NCI-H128 (cell line): ENCODE results near the gene RHOD.

Source experiments
- DNase-seq: peaks from one replicate; lab custom pipeline; 2025; ENCODE audit not compliant: unreplicated experiment; lab: John Stamatoyannopoulos, UW

RHOD gene

DNA sequence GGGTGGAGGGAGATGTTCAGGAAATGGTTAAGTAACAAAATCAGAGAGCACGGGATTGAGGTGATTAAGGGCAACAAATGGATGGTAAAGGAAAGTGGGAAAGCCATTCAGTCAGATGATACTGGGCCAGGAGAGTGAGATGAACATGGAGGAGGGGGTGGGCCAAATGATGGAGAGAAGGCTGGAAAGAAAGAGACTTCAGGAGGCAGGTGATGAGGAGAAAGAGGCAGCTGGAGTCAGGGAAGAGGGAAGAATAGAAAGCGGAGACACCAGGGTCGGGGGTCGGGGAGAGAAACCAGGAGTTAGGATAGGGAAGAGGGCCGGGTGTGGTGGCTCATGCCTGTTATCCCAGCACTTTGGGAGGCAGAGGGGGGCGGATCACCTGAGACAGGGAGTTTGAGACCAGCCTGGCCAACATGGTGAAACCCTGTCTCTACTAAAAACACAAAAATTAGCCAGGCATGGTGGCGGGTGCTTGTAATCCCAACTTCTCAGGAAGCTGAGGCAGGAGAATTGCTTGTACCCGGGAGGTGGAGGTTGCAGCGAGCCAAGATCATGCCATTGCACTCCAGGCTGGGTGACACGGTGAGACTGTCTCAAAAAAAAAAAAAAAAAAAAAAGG lies 57.7 kb downstream of the RHOD start:
- no peak for DNase-seq

DNA sequence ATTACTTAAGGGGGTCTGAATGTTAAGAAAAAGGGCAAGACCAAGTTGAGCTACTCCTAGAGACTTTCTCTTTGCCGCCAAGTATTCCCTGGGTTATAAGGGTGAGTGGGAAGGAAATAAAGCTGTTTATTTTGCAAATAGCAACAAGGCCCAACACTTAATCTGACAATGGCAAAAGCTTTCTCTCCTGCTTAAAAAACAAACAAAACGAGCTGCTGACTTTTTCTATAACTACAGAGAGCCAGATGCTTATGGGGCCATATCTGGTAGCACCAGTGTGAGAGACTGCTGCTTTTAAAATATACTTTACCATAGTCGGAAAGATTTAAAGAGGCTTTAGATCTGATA lies 60.1 kb downstream of the RHOD start:
- no peak for DNase-seq

DNA sequence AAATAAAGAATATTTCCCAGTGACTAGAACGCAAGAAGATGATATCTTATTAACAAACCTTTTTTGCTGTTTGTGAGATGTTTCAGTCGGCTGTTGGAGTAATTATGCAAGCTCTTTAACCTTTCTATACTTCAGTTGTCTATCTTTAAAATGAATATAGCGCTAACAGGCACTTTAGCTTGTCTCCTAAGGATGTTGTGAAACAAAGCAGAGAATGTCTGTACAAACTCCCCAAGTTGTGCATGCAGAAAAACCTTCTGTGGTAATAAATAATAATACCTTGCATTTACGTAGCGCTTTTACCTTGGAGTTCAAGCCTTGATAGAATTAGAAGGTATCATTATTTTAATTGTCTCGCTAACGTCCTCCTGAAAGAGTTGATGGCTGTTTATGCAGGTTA lies 60.5 kb downstream of the RHOD start:
- no peak for DNase-seq

DNA sequence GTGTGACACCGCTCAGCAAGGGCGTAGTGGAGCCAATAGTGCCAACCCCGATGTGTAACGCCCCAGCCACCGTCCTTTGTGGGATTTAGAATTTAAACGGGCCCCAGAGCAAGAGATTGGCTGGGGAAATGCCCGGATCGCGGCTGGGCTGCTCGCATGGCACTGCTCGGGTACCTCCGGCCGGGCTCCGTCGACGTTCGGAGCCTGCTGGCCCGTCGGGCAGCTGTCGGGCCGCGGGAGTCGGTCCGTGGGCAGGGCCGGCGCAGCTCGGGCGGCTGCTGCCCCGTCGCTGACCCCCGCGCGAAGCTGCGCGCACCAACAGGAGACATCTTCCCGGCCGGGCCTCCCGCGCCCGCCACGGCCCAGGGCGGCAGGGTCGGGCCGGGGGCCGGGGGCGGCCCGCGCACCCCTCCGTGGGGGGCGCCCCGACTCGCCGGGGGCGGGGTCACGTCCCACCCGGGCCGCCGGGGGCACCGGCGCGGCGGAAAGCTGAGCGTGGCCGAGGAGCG lies 61.1 kb downstream of the RHOD start:
- DNase-seq, result no peak

DNA sequence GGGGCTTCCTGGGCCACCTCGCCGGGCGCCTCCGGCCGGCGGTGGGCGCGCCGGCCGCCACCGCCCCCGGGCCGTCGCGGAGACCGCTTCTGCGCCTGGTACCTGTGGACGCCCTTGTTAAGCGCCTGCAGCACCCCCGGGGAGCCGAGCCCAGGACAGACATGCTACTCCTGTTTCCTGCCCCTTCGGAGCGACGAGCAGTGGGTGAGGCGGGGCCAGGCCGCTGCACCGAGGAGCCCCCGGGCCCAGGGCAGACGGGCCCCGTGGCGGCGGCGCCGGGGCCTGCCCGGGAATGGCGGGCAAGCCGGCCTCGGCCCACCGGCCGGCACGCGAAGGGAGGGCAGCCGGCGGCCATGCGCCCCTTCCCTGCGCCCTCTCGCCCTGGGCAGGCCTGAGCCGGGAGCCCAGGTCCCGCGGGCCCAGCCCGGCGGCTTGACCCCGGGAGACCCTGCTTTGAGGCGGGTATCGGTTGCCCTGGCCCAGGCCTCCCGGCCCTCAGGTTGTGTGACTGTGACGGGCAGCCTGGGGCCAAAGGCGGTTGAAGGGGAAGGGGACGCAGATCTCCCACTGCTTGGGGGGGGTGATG lies 61.6 kb downstream of the RHOD start:
- no peak for DNase-seq

DNA sequence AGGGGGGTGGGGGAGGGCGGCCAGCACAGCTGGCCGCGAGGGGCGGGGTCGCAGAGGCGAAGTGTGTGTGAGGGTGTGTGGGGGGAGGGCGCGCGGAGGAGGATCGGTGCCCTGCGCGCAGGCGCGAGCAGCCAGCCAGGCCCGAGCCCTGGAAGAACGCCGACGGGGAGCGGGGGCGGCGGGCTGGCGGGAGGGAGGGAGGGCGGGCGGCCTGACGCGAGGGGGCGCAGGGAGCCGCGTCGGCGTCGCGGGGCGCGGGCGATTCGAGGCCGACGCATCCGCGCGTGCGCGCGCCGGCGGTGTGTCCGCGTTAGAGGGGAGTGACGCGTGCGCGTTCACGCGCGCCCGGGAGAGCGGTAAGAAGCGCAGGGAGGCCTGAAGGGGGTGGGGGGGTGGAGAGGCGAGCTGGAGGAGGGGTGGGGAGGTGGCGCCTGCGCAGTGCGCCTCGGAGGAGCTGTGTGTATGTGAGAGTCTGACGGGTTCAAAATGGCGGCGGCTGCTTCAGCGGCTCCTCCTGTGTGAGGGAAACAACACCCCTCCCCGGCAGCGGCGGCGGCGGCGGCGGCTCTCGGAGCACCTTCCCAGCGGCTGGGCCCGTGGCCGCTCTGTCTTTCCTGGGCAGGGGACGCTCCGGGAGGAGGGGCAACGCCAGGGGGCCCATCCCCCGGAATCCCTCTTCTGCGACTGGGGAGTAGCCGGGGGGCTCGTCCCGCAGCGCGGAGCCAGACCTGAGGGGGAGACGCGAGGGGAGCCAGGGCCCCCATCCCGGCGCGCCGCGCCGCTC lies 62.3 kb downstream of the RHOD start, which contains the start of gene KDM2A:
Gene KDM2A (plus strand): TSS at position 463 of the 784 bp plus-strand sequence. CDS start 2,054 bp downstream, outside the sequence.
- peak; percentile 96 for DNase-seq

DNA sequence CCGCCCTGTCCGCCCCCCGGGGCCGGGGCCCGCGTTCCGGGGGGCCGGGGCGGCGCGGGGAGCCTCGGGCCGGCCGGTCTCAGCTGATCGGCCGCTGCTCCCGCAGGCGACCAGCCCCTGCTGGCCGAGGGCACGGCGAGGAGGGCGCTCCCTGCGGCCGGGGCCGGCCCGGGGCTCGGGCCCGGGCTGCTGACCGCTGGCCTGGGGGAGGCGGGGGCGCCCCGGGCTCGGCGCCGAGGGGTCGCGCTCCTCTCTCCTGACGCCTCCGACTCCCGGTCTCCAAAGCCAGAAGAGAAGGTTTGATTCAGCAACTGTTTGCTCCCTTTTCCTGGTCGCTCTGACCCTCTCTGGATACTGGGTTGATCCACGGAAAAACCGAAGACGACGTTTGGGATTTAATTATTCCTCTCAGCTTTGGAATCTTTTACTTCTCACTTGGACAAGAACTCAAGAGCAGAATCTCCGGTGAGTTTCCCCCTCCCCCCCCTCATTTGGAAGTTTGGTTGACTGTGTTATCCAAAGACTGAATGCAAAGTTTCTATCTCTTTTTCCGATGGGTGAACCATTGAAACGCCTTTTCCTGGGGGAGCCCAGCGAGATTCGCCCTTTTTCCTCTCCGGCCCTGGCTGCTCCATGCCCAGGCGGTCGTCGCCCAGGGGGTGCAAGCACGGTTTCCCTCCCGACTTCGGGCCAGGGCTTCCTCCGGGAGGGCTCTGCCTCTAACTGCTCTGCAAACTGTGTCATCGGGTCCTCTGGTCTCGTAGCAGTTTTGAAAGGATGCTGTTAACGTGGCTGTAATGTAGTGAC lies 63.1 kb downstream of the RHOD start:
- no peak for DNase-seq

DNA sequence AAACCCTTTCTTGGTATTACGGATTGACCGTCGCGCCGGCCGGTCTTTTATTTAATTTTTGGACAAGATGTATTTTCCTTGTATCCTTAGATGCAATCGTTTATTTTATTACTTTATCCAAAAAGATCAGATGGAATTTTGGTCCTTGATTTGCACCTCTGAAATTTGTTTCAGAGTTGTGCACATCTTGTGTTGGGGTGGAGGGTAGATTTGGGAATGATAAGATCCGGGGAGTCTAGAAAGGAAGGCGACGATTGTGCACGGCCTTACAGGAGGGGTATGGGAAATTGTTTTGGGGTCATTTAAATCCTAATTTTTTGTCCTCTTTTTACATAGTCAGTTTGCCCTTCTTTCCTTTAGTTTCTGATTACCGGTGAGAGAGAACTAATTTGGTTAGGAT lies 63.8 kb downstream of the RHOD start:
- DNase-seq, result no peak

DNA sequence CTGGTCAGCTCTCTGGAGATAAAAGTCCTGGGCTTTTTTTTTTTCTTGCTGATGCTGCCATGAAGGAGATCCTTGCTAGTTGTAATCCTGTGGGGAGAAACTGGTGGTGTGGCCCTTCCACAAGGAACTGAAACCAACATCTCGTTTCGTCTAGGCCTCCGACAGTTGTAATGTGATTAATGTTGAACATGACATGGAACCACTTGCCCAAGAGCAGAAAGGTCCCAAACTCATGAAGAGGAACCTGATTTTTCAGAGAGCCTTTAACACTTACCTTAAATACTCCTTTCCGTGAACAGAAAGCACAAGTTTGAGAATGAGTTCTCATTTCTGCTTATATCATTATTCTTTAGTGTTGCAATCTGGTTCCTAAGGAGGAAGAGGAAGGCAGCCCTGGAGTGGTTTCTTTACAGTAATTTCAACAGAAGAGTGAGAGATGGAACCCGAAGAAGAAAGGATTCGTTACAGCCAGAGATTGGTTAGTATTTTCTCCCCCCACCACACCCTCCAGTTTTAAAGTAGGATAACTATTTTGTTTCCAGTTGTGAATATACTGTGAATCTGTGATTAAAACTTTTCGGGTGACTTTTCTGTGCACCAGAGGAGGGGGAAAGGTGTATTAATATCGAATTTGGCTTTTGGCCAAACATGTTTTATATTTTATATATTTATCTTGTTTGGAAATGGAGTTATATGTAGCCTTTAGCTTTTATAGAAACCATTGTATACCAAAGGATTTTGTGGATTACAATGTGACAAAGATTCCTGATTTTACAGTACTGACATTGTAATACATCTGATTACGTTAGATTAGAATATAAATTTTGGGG lies 64.4 kb downstream of the RHOD start:
- no peak for DNase-seq
